ENCODE data around the gene RMND5B. TPM values are rescaled to one million over a fixed set of nuclear protein-coding genes. Genes with fewer than 3 reads are reported as not detected.
"Not testable (repeated sequence)": the region's sequence is repeated elsewhere in the genome, so short reads cannot be mapped to it uniquely, and the experiment has no call there.

Gene RMND5B
- polyA plus RNA-seq, 3 donors, result 34.2 to 39.6 (median 36.4) TPM

GRCh38 chr5:178125253-178125906 is 5.4 kb upstream of the RMND5B start:
- DNase-seq, result no peak

GRCh38 chr5:178126556-178126955 is 4.3 kb upstream of the RMND5B start:
- DNase-seq, result no peak

DNA sequence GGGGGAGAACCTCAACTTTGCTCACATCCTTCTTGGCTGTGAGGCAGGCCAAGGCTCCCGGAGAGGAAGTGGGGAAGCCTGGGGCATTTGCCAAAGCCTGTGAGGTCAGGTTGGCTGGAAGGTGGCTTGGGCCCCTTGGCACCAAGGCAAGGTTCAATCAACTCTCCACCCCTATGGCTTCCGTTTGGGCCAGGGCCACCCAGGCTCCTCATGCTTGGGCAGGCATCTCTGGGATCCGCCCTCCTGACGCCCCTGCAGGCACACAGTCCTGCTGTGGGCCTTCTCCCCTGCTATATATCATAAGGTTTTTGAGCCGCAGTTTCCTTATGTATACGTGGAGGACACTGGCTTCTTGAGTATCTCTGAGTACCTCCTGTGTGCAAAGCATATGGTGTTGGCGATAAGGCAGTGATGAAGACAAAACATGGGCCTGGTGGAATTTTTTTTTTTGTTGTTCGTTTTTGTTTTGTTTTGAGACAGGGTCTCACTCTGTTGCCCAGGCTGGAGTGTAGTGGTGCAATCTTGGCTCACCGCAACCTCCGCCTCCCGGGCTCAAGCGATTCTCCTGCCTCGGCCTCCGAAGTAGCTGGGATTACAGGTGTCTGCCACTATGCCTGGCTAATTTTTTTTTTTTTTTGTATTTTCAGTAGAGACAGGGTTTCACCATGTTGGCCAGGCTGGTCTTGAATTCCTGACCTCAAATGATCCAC is 3.4 kb upstream of the RMND5B start:
- DNase-seq, result not testable (repeated sequence)

GRCh38 chr5:178129296-178129695 is 1.5 kb upstream of the RMND5B start:
- DNase-seq, result no peak

DNA sequence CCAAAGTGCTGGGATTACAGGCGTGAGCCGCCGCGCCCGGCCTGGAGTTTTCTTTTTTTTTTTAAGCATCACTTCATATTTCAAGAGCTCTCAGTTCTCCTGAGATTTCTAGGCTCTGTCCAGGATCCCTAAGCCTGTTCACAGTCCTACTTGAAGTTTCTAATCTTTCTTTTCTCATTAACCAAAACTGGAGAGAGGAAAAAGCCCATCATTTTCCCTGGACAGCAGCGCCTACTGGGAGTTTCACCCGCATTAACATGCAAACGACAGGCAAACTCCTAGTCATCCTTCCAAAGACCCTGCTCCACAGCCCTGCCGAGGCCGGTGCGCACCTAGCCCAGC is 609 bp upstream of the RMND5B start:
- not testable (repeated sequence) for DNase-seq

DNA sequence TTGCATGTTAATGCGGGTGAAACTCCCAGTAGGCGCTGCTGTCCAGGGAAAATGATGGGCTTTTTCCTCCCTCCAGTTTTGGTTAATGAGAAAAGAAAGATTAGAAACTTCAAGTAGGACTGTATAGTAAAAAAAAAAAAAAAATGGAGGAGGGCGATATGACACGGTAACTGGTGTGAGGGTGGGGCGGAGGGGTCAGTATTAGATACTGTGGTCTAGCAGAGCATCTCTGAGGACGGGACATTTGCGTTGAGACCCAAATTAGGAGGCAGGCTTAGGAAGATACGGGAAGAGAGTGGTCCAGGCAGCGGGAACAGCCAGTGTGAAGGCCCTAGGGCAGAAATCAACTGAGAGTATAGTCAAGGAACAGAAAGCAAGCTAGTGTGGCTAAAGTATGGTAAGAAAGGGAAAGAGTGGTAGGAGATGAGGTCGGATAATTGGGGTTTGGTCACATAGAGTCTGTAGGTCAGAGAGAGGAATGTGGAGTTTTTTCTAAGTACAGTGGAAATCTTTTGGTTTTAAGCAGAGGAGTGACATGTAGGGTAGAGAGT is 707 bp downstream of the RMND5B start:
- DNase-seq, result no peak

- no peak for DNase-seq
These were observed 6.2 kb downstream of the RMND5B start for GRCh38 chr5:178136990-178137389.

- no peak for DNase-seq
These were observed 7.2 kb downstream of the RMND5B start for GRCh38 chr5:178137991-178138390.

GRCh38 chr5:178141550-178141949 is 10.7 kb downstream of the RMND5B start:
- DNase-seq, result no peak

- no peak for DNase-seq
These were observed 11.8 kb downstream of the RMND5B start for GRCh38 chr5:178142642-178143041.

DNA sequence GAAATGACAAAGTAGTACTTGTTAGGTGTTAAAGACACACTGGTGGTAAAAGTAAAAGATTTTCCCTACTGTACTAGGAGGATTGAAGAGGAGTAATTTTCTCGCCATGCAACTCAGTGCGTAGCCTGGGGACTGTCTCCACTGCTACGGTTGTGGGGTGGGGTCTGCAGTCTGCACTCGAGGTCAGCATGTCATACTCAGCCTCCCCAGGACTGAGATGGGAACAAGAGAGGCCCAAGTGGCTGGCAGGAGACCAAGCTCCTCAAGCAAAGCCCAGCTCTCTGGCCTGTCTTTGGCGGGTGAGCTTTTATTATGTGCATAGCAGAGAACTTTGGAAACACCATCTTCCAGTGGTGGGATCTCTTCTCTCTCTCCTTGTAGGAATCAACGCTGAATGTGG is 12.4 kb downstream of the RMND5B start:
- DNase-seq, result no peak

DNA sequence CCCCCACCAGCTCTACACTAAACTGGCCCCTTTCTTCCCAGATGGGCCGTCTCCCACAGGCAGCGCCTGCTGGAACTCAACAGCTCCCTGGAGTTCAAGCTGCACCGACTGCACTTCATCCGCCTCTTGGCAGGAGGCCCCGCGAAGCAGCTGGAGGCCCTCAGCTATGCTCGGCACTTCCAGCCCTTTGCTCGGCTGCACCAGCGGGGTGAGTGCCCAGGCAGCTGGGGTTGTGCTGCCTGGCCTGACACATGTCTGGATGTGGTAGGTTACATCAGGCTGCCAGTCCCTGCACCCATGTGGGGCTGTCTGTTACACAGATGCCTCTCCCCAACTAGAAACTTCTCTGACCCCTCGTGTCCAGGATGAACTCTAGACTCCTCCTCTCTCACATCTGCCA is 13.1 kb downstream of the RMND5B start:
- DNase-seq, result peak; percentile 53

GRCh38 chr5:178145965-178146820 is 15.4 kb downstream of the RMND5B start:
- DNase-seq, result peak; percentile 51

GRCh38 chr5:178147406-178147805 is 16.6 kb downstream of the RMND5B start:
- DNase-seq, result no peak

GRCh38 chr5:178149199-178149932 is 18.6 kb downstream of the RMND5B start:
- no peak for DNase-seq

- DNase-seq, result no peak
These were observed 20.3 kb downstream of the RMND5B start for GRCh38 chr5:178150977-178151734.

DNA sequence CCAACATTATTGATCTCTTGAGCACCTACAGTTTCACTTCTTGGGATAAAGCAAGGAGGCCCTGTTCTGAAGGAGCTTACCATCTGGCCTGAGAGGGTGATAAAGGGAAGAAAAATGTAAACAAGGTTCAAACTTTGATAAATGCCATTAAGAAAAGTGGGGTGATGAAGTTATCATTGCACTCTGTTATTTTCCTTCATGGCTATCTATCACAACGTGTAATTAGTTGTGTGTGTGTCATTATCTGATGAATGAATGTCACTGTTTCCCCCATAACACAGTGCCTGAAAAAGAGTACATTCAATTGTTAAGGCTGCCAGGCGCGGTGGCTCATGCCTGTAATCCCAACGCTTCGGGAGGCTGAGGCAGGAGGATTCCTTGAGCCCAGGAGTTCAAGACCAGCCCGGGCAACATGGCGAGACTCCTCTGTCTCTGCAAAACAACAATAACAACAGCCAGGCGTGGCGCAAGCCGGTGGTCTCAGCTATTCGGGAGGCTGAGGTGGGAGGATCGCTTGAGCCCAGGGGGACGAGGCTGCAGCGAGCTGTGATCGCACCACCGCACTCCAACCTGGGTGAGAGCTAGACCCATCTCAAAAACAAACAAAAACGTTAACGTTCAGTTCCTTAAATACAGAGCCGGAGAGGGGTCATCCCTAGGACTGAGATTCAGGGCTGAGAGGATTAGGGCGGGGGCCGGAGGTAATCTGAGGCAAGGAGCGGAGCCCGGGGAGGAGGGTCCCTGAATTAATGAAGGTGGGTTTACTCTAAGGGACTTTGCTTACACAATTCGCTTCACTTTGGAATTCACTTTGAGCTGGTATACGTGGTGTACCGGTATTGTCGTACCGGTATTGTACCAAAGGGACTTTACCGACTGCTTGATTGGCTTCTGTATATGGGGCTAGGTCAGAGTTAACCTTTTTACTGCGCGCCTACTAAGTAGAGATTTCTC is 22.0 kb downstream of the RMND5B start:
- no peak for DNase-seq

- DNase-seq, result peak; percentile 99
These were observed 22.9 kb downstream of the RMND5B start, which contains the start of gene NHP2 for GRCh38 chr5:178153530-178154340. TSS of gene NHP2 (minus strand) at chr5:178153885. CDS start at chr5:178153817, 68 bp downstream.

- no peak for DNase-seq
These were observed 24.3 kb downstream of the RMND5B start for GRCh38 chr5:178155065-178155464.

Data from renal pelvis (tissue), 4 donors.